Renal pelvis (tissue), 4 donors: ENCODE data around the gene SBNO2. TPM values are rescaled to one million over a fixed set of nuclear protein-coding genes. Genes with fewer than 3 reads are reported as not detected.

Experiments
- DNase-seq: peaks from one replicate; pipeline ENCODE4 v3.0.0-alpha.2; 2013
- polyA plus RNA-seq, 3 donors: library from polyadenylated mRNA; unstranded; fragments of 120-200 nt; gene quantifications; one replicate each; pipeline ENCODE4 v1.2.1, GENCODE V29; 2013; ENCODE audit not compliant: insufficient read length in 3 of 3

SBNO2 gene
- polyA plus RNA-seq, 3 donors, result 18.1 to 22.1 (median 20.2) TPM

DNA sequence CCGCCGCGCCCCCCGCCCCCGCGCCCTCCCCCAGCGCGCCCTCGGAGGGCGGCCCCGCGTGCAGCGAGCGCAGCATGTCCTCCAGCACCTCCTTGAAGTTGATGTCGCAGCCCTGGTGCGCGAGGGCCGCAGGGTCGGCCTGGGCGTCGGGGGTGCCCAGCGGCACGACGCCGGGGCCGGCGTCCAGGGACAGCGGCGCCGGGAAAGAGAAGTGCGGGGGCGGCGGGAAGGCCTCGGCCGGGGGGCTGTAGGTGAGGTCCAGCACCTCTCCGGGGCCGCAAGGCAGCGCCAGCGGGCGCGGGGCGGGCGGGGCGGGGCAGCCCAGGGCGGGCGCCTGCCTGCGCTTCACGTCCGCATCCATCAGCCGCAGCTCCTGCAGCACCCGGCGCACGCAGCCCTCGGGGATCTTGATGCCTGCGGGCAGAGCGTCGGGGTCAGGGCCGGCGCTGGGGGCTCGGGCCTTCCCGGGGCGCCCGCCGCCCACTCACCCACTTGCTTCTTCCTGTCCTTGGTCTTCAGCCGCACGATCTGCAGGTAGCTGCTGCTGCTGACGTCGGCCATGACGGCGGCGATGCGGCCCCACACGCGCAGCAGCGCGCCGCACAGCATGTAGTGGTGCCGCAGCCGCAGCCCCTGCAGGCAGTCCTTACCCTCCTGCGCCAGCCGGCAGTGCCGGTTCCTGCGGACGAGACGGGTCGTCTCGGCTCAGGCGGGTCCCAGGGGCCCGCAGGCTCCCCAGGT, 65.6 kb downstream of the SBNO2 start:
- no peak for DNase-seq

DNA sequence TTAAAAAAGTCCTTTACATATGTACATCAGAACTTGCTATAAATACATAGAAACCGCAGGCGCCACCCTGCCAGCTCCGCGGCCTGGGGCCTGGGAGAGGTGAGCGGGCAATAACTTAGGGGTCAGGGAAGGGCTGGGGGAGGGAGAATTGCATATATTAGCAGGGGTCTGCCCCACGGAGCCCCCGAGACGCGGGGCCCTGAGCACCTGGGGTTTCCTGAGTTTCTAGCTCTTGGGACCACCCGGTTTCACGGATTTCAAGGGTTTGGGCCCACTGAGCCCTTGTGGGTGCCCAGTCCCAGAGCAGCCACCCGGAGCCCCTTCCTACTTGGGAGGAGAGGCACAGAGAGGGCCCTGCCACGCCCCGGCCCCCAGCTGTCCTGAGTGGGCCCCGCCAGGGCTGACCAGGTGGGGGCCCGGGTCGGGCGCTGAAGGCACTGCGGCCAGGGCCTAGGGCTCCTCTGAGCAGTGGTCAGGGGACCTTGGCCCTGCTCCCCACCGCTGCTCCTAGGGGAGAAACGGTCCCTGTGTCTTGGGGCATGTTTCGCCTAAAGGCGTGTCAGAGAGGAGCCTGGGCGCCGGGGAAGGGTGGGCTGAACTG, 66.3 kb downstream of the SBNO2 start:
- DNase-seq, result no peak

GRCh38 chr19:1106841-1107660, 67.0 kb downstream of the SBNO2 start:
- DNase-seq, result no peak

DNA sequence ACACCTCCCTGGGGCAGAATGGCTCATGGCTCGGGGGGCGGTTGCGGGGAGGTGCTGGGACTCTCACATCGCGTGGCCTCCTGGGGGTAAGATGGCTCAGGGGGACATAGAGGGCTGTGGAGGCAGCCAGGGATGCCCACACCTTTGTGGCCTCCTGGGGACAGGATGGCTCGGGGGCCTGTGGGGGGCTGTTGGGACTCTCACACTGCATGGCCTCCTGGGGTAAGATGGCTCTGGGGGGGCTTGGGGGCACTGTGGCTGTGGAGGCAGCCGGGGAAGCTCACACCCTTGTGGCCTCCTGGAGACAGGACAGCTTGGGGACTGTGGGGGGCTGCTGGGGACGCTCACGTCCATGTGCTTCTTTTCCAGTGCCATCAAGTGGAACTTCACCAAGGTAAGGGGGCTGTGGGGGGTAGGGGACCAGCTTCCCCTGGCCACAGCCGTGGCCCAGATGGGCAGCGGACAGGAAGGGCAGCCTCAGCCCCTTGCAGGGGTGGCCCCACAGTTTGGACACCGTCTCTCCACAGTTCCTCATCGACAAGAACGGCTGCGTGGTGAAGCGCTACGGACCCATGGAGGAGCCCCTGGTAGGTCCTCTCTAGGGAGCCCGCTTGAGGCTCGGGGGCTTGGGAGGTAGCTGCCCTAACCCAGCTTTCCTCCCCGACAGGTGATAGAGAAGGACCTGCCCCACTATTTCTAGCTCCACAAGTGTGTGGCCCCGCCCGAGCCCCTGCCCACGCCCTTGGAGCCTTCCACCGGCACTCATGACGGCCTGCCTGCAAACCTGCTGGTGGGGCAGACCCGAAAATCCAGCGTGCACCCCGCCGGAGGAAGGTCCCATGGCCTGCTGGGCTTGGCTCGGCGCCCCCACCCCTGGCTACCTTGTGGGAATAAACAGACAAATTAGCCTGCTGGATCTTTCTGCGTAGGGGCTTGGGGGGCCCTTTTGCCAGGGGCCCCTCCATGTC, 67.9 kb downstream of the SBNO2 start:
- no peak for DNase-seq

DNA sequence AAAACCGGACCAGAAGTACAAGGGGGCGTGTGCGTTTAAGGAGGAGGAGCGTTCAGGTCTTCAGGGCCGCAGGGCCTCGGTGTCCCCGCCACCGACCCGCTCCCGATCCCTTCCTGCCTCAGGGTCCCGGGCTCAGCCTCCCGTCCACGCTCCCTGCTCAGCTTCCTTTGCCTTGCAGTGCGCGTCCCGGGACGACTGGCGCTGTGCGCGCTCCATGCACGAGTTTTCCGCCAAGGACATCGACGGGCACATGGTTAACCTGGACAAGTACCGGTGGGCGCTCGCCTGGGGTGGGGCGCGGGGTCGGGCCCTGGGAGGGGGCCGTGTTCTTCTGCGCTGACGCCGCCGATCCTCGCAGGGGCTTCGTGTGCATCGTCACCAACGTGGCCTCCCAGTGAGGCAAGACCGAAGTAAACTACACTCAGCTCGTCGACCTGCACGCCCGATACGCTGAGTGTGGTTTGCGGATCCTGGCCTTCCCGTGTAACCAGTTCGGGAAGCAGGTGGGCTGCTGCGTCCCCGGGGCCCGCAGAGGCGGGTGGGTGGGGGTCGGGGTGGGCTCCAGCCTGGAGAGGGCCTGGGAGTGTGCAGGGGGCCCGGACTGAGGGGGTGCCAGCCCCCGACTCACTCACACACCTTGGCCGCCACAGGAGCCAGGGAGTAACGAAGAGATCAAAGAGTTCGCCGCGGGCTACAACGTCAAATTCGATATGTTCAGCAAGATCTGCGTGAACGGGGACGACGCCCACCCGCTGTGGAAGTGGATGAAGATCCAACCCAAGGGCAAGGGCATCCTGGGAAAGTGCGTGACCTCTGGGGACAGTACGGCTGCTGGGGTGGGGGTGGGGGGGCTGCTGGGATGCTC, 68.8 kb downstream of the SBNO2 start:
- no peak for DNase-seq

DNA sequence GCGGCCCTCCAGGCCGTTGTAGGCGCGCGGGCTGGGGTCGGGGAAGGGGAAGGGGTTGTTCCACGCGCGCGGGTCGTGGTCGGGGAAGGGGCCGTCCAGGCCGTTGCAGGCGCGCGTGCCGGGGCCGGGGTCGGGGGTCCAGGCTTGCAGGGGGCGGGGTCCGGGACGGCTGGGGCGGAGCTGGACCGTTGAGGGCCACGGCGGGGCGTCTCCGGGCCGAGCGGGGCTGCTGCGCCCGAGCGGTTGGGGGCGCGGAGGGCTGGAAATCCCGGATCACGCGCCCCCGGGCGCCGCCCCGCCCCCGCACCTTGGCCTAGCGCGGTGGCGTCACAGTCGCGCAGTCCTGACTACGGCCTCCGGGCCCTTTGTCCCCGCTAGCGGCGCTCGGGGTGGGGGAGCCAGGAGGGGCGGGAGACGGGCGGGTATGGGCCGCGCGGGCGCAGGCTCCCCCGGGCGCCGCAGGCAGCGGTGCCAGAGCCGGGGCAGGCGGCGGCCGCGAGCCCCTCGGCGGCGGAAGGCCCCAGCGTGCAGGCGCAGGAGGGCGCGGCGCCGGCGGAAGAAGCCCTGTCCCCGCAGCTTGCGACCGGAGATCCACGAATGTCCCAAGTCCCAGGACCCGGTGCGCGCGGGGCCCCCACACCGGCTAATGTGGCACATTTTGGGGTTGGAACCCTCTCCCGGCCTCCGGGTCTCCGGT, 69.6 kb downstream of the SBNO2 start:
- peak; percentile 73 for DNase-seq

GRCh38 chr19:1103708-1104310, 70.3 kb downstream of the SBNO2 start, which contains the start of gene GPX4:
Gene GPX4, plus strand, starts transcription at chr19:1103994. Its CDS starts 50 bp downstream, at chr19:1104044.
- DNase-seq, result peak; percentile 100

GRCh38 chr19:1103132-1103707, 70.8 kb downstream of the SBNO2 start:
- DNase-seq, result no peak

DNA sequence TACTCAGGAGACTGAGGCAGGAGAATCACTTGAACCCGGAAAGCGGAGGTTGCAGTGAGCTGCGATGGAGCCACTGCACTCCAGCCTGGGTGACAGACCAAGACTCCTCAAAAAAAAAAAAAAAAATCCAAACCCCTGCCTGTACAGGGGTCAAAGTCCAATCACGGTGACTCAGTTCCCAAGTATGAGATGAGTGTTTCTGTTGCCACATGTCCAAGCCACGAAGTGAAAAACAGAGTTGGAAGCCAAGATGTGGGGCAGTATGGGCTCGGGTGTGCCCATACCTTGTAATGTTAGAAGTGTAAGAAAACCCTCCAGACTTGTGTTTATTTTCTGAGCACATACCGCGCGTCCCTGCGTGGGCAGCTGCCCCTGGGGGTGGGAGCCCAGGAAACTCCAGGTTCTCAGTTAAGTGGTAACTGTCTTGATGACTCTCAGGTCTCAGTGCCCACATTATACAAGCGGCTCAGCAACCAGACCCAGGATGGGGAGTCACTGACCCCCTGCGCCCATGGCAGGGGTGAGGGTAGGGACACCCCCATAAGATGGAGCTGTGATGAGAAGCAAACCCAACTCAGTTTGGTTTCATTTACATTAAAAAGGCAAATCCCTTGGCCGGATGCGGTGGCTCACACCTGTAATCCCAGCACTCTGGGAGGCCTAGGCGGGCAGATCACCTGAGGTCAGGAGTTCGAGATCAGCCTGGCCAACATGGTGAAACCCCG, 71.5 kb downstream of the SBNO2 start:
- DNase-seq, result no peak

DNA sequence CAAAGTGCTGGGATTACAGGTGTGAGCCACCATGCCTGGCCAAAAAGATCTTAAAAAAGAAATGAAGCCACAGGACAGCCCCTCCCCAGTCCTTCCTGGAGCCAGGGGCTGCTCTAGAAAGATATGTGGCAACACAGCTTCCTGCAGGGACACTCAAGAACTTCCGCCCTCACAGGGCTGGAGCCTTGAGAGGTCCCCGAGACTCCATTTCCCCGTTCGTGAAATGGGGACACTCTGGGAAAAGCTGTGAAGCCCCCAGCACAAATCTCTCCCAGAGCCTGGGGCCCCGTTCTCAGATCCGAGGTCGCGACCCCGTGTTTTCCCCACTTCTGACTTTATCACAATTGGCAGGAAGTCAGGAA, 72.8 kb downstream of the SBNO2 start:
- no peak for DNase-seq

DNA sequence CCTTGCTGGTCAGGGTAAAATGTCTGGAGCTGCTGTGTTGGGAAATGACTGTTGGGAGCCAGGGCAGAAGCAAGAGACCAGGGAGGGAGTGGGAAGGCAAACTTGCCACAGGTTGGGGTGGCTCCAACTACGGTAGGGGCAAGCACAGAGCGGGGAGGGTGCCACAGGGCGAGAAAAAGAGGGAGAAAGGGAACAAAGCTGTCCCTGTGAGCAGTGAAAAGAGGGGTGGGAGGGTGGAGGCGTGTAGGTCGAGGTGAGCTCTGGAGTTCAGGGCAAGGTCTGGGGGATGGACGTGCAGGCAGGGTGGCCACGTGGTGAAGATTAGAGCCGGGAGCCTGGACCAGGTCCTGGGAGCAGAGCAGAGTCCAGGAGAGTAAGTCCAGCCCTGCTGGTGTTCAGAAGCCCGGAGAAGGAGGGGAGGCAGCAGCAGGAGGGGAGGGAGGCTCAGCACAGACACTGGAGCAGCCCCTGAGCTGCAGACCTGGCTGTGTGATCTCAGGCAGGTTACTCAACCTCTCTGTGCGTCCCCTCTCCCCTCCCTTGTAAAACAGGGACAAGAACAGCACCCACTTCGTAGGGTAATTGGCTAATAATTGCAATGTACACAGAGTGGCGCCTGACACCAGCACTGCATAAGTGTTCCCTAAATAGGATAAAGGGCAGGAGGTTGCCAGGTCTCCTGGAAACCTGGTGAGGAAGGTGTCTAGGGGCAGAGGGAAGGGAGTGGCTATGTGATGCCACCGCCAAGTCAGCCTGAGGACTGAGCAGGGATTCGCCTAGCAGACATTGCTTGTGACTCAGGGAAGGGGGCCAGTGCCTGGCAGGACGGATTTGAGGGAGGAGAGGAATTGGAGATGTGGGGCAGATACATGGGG, 75.7 kb downstream of the SBNO2 start:
- DNase-seq, result no peak

- no peak for DNase-seq
Measured at GRCh38 chr19:1097810-1098176, 76.3 kb downstream of the SBNO2 start.

DNA sequence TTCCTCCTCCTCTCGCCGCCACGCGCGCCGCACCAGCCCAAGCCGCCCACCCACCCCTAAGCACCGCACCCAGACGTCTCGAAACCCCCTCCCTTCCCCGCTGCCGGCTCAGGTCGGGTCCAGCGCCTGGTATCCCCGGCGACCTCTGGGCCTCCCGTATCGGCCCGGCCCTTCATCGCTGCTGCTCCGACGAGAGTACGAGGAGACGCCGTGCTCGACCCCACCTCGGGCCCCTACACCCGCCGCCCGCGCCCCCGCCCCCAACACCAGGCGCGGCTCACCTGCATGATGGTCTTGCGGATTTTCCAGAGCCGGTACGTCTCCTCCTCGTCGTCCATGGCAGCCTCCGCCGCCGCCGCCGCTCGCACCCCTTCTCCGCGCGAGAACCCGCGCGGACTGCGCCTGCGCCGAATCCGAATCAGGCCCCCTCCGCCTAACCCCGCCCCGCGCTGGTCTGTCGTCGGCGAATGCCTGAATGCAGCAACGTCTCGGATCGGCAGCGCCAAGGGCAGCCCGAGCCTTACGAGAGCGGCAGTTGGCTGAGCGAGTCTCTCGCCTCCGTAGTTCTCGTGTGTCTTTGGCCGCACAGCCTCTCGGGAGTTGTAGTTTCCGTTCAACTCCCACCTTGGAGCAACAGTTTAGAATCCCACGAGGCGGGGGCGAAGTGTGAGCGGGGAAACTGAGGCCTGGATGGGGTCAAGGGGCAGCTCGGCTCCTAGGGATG, 78.9 kb downstream of the SBNO2 start, which contains the start of gene POLR2E:
TSS of gene POLR2E (minus strand) at position 398 of the 724 bp plus-strand sequence. CDS start at position 338, 60 bp downstream.
- peak; percentile 97 for DNase-seq

- no peak for DNase-seq
Measured at GRCh38 chr19:1094655-1094977, 79.5 kb downstream of the SBNO2 start.

DNA sequence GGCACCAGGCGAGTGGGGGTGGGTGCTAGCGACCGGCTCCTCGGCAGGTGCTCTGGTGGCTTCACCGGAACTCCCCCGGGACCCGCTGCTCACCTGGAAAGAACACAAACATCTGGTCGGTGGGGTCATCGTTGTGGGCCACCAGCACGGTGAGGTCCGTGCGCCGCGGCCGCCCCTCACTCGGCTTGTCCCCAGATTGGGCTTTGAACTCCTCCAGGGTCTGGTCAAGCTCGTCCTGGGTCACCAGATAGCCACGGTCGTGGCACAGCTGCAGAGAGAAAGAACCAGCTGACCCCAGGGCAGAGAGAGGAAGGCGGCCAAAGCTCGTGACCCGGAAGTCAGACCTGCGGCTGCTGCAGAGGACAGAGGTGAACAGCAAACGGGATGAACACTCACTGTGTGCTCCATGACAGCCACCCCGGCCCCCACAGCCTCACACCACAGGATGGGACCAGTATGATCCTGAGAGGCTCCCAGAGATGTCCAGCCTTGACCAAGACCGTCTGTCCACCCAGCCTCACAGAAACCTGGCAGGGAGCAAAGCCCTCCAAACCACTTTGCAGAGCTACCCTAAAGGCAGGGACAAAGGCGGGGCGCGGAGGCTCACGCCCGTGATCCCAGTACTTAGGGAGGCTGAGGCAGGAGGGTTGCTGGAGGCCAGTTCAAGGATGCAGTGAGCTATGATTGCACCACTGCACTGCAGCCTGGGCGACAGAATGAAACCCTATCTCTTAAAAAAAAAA, 80.1 kb downstream of the SBNO2 start:
- DNase-seq, result no peak

GRCh38 chr19:1093330-1093729, 80.7 kb downstream of the SBNO2 start:
- no peak for DNase-seq
